HepG2 (cell line): ENCODE results near the gene MTSS2.

Experiments
- CTCF ChIP-seq: sonication (generic); formaldehyde crosslinking; IDR thresholded peaks from 2 replicates; pipeline ENCODE4 v1.5.0; 2020; ENCODE audit warnings: mild to moderate bottlenecking, missing genetic modification reagents, moderate library complexity
- E2F1 ChIP-seq: sonication (generic); formaldehyde crosslinking; IDR thresholded peaks from 2 replicates; pipeline ENCODE4 v1.5.0; 2020; ENCODE audit warnings: missing genetic modification reagents
- HNRNPK ChIP-seq: fragments of 200-400 bp; formaldehyde crosslinking; IDR thresholded peaks from 2 replicates; pipeline ENCODE4 v1.6.1; 2018; ENCODE audit warnings: low read length, low read depth, moderate library complexity, mild to moderate bottlenecking; ENCODE audit not compliant: poor library complexity, severe bottlenecking
- ISX ChIP-seq: sonication (generic); formaldehyde crosslinking; conservative IDR thresholded peaks from 2 replicates; pipeline ENCODE4 v1.5.0; 2020; ENCODE audit warnings: missing genetic modification reagents
- MAX ChIP-seq: IDR thresholded peaks from 2 replicates; pipeline ENCODE4 v1.6.1; 2012; ENCODE audit warnings: inconsistent platforms
- MTA1 ChIP-seq: sonication (generic); formaldehyde crosslinking; IDR thresholded peaks from 2 replicates; pipeline ENCODE4 v1.4.0; 2020; ENCODE audit warnings: missing genetic modification reagents, mild to moderate bottlenecking, borderline replicate concordance
- MYC ChIP-seq: sonication (generic); formaldehyde crosslinking; IDR thresholded peaks from 2 replicates; pipeline ENCODE4 v1.9.0; 2021; ENCODE audit warnings: missing genetic modification reagents, borderline replicate concordance
- ZBTB8A ChIP-seq: sonication (generic); formaldehyde crosslinking; IDR thresholded peaks from 2 replicates; pipeline ENCODE4 v1.4.0; 2020; ENCODE audit warnings: mild to moderate bottlenecking, low read depth, missing genetic modification reagents, borderline replicate concordance
- ZFP37 ChIP-seq: sonication (generic); formaldehyde crosslinking; IDR thresholded peaks from 2 replicates; pipeline ENCODE4 v1.4.0; 2020; ENCODE audit warnings: missing genetic modification reagents, borderline replicate concordance
- ZNF557 ChIP-seq: sonication (generic); formaldehyde crosslinking; IDR thresholded peaks from 2 replicates; pipeline ENCODE4 v1.4.0; 2020; ENCODE audit warnings: missing genetic modification reagents
- ZNF749 ChIP-seq: sonication (generic); formaldehyde crosslinking; IDR thresholded peaks from 2 replicates; pipeline ENCODE4 v1.8.0; 2022; ENCODE audit warnings: mild to moderate bottlenecking, missing genetic modification reagents, moderate library complexity, borderline replicate concordance
- TF ChIP-seq, protein P1 (sequence below), 2 experiments: fragments of 450-650 bp in 1 of 2; sonication (generic) in 1 of 2; formaldehyde crosslinking; IDR thresholded peaks; 2 replicates each; pipeline versions ENCODE4 v1.5.0 to v1.8.0; 2020 to 2022; ENCODE audit warnings: mild to moderate bottlenecking in 1 of 2, missing genetic modification reagents in 1 of 2

- TF ChIP-seq E2F1 = no peak
- no peak for TF ChIP-seq ZNF749 (CRISPR knock-in tag)
- no peak for TF ChIP-seq MTA1 (CRISPR knock-in tag)
- TF ChIP-seq, protein P1, sequence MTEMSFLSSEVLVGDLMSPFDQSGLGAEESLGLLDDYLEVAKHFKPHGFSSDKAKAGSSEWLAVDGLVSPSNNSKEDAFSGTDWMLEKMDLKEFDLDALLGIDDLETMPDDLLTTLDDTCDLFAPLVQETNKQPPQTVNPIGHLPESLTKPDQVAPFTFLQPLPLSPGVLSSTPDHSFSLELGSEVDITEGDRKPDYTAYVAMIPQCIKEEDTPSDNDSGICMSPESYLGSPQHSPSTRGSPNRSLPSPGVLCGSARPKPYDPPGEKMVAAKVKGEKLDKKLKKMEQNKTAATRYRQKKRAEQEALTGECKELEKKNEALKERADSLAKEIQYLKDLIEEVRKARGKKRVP (CRISPR knock-in tag; IDR thresholded peaks at IDR 0.05) = no peak
- TF ChIP-seq ZFP37 = no peak
- TF ChIP-seq MYC (CRISPR knock-in tag) = no peak
- TF ChIP-seq MAX = no peak
- TF ChIP-seq ZNF557 (CRISPR knock-in tag) = no peak
- TF ChIP-seq HNRNPK = no peak
- TF ChIP-seq ISX (CRISPR knock-in tag) = no peak
- TF ChIP-seq ZBTB8A (CRISPR knock-in tag) = no peak
- no peak for TF ChIP-seq CTCF (CRISPR knock-in tag)
Observed at GRCh38 chr16:70701998-70702397, 16.1 kb upstream of the MTSS2 start.
